Activated T-cell treated with anti-CD3 and anti-CD28 coated beads for 48 hours (primary cell): Measurements from ENCODE around the gene F13B.
"Not testable (repeated sequence)": the region's sequence is repeated elsewhere in the genome, so short reads cannot be mapped to it uniquely, and the experiment has no call there.

Source experiments
- DNase-seq: peaks from one replicate; pipeline ENCODE4 v3.0.0-alpha.2; 2020; ENCODE audit warnings: low read depth

The F13B gene

DNA sequence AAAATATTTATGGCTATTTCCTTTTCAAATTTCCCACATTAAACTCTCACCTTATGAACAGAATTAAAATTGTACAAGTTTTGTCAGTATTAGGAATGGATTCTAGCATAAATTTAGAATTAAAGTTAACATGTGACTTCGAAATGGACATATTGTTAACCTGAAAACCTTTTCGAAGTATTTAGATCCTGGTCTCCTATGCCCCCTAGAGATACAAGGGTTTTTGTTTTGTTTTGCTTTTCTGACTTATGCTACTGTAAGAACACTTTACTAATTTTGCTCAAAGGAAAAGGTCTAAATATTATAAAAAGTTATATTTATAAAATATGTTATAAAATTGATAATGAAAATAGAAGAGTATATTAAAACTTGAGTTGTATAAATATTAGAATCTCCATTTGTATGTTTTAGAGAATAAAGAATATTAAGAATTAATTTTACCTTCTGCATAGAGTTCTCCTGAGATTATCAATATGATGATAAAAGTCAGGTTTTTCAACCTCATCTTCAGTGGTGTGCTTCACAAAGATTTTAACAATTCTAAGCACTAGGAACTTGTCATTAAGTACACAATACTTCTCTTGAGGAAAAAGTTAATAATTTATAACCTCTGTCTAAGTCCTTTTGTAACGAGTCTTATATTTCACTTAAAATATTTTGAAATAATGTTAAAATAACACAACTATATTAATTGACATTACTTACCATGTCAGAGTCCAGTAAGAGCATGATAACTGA lies at the start of gene F13B:
F13B (minus strand) TSS at position 542 of the 738 bp plus-strand sequence; CDS start at position 505, 37 bp downstream.
- no peak for DNase-seq

- no peak for DNase-seq
Observed at GRCh38 chr1:197116156-197116555, 49.1 kb upstream of the F13B start.

GRCh38 chr1:197106869-197107268 lies 39.8 kb upstream of the F13B start:
- DNase-seq, result no peak

GRCh38 chr1:197103300-197103699 lies 36.2 kb upstream of the F13B start:
- no peak for DNase-seq

DNA sequence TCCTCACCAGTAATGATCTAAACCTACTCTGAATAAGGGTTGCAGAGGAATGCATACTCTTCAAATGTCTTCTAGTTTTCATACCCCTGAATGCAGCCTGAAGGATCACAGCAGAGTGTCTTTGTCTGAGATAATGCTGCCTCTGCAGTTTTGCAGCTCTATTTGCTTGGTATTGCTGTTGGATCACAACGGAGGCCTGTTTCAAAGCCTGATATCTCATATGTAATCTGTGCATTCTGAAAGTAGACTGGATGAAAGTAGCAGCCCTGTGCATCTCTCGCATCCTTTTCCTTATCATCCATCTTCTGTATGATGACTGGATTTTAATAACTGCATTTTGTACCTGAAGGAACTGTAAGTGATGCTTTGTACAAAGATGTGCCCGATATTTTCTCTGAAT lies 34.9 kb upstream of the F13B start:
- no peak for DNase-seq

GRCh38 chr1:197100677-197101076 lies 33.6 kb upstream of the F13B start:
- no peak for DNase-seq

- no peak for DNase-seq
Observed at GRCh38 chr1:197099444-197099843, 32.4 kb upstream of the F13B start.

DNA sequence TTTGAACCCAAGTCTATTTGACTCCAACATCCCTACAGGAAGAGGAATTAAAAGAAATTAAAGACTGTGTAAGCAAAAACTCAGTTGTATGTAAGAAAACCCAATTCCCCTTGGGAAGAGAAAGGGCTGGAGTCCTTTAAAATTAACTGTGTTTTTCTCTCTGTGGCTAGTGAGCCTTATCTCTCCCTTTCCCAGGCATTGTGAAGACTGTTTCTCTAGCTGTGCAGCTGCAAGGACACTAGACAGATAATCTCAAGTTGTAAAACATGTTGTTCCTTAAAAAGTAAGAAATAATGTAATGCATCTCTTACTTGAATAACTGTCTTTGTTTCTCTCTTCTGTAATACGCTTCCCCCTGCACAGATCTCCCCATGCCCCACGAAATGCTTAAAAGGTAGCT lies 29.9 kb upstream of the F13B start:
- not testable (repeated sequence) for DNase-seq

- DNase-seq, result no peak
Observed at GRCh38 chr1:197096137-197096536, 29.1 kb upstream of the F13B start.

- DNase-seq, result no peak
Observed at GRCh38 chr1:197093226-197093885, 26.3 kb upstream of the F13B start.

DNA sequence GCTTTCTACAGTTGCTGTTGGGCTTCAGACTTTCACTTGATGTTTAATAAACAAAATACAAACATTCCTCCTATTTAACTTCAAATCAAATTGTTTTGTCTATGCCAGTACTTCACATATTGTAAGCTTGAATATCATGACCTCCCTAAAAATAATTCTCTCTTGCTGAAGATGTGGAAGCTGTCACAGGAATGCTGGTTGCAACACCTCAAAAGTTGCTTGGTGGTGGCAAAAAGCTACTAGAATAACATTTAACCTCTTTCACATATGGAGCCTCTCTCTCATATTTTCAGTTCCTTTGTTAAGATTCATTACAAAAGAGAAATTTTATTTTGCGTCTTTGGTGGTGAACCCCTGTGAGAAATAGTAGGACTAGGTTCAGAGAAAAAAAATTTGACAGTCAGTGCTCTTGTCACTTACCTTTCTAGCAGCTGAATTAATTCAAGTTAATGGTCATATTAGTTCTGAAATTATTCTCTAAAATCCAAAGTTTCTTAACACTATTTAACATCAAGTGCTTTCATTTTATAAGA lies 25.5 kb upstream of the F13B start:
- DNase-seq, result no peak

- no peak for DNase-seq
Observed at GRCh38 chr1:197083474-197083873, 16.4 kb upstream of the F13B start.

- DNase-seq, result no peak
Observed at GRCh38 chr1:197081117-197081753, 14.2 kb upstream of the F13B start.

- no peak for DNase-seq
Observed at GRCh38 chr1:197080323-197080722, 13.3 kb upstream of the F13B start.

DNA sequence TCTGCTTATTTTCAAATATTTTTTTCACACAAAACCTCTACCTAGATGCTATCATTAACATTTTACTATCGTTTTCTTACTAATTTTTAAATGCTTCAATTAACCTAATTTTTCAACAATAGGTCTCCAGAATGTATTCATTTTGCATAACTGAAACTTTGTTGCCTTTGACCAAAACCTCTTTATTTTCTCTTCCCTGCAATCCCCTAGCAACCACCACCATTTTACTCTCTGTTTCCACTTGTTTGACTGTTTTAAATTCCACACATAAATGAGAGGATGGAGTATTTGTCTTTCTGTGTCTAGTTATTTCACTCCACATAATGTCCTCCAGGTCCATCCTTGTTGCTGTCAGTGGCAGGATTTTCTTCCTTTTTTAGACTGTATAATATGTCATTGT lies 9.5 kb upstream of the F13B start:
- DNase-seq, result no peak

- no peak for DNase-seq
Observed at GRCh38 chr1:197073978-197074377, 6.9 kb upstream of the F13B start.

DNA sequence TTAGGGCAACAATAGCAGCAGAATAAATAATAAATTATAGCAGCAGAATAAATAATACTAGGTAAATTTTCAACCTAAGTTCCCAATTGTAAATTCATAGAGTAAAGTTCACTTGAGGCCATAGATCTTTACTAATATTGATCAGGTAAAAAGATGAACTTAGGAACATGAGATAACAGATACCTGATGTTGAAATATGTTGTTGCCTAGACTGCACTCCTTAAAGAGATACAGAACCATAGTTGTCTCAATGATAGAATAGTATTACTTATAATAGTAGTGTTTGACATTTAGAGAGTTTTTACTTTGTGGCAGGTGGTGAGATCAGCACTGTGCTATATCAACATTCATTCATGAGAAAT lies 378 bp upstream of the F13B start:
- no peak for DNase-seq

DNA sequence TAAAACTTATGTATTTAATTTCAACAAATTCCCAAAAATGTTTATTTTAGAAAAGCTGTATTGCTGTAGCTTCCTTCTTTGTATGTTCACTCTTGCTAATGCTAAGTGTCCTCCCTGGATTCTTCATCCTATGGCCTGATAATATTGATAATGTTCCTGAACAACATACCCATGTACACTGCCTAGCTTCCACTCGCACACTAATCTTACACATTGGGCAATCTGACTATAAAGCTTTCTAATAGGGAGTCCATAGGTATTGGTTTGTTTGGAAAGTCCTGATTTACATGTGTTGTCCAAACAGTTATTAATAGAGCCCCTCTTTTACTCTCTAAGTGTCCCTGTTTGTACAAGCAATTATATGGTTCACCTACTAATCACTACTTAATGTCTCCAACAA lies 783 bp downstream of the F13B start:
- no peak for DNase-seq

- DNase-seq, result no peak
Observed at GRCh38 chr1:197065559-197065958, 1.5 kb downstream of the F13B start.

GRCh38 chr1:197063212-197063611 lies 3.8 kb downstream of the F13B start:
- DNase-seq, result no peak

DNA sequence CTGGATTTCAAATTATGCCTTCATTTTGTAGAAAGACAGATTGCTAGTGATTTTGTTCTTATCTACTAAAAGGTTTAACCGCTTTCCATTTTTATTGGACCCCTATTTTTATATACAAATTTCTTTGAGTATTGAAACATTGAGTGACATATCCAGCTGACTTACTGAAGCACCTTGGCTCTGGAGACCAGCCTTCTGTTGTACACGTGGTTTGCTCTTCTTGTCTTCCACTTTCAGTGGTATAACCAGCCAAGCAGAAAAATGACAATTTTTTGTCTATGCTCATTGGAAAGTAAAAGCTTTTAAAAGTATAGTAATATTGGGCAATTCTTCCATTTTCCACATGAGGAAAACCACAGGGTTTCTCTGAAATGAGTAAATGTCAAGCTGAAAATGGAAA lies 4.4 kb downstream of the F13B start:
- DNase-seq, result no peak

DNA sequence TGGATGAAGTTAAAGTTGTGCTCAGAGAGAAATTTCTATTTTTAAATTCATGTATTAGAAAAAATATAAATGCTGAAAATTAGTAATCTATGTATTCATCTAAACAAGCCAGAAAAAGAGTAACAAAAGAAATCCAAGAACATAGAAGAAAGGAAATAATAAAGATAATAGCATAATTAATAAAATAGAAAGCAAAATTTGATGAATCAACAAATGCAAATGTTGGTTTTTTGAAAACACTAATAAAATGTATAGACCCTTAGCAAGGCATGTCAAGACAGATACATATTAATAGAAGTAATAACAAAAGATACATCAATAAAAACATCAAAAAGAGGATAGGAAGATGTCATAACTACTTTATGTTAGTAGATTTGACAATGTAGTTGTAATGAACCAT lies 18.0 kb downstream of the F13B start:
- no peak for DNase-seq

GRCh38 chr1:197042676-197043341 lies 24.3 kb downstream of the F13B start:
- DNase-seq, result no peak
